ENCODE results near the gene ASTN2.

The ASTN2 gene

GRCh38 chr9:116525611-116526010 is 889.2 kb downstream of the ASTN2 start:
- DNase-seq (ENCODE audit: low read depth in 3 of 3) = no peak

DNA sequence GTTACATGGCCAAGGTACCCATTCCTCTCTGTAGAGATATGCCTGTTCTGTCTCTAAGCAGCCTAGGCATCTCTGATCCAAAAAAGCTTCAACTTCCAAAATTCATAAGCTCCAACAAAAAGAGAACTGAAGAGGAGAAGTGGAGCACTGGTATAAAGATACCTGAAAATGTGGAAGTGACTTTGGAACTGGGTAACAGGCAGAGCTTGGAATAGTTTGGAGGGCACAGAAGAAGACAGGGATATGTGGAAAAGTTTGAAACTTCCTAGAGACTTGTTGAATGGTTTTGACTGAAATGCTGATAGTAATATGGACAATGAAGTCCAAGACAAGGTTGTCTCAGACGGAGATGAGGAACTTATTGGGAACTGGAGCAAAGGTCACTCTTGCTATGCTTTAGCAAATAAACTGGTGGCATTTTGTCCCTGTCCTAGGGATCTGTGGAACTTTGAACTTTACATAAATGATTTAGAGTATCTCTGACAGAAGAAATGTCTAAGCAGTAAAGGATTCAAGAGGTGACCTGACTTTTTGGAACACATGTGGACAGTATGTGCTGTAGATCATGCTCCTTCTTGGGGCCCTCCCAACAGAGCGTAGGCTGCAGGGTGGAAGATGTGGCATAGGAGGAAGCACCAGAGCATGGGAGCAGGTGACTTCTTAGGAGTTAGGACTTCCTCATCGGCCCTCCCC is 889.9 kb downstream of the ASTN2 start:
- no peak for DNase-seq (ENCODE audit: low read depth in 3 of 3)

DNA sequence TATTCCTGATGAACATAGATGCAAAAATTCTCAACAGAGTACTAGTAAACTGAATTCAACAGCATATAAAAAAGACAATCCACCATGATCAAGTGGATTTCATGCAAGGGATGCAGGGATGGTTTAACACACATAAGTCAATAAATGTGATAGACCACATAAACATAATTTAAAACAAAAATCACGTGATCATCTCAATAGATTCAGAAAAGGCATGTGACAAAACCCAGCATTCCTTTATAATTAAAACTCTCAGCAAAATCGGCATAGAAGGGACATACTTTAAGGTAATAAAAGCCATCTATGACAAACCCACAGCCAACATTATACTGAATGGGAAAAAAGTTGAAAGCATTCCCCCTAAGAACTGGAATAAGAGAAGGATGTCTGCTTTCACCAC is 894.6 kb downstream of the ASTN2 start:
- no peak for DNase-seq (ENCODE audit: low read depth in 3 of 3)

DNA sequence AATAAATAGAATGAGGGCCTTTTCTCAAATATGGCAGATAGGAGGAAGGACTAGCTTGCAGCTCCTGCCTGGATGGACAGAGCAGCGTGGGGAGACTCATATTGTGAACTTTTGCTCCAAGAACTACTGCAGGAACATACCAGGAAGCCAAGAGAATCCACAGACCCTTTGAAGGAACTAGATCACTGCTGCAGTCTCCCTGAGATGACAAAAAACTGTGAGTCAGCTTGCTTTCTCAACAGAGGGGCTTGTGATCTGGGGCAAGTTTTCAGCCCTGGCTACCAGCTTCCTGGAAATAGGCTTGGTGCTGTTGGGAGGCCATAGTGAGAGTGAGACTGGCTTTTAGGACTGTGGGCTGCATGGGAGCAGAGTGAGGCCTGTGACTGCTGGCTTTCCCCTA is 898.4 kb downstream of the ASTN2 start:
- no peak for DNase-seq (ENCODE audit: low read depth in 3 of 3)

GRCh38 chr9:116515541-116515940 is 899.3 kb downstream of the ASTN2 start:
- DNase-seq (ENCODE audit: low read depth in 3 of 3) = no peak

- DNase-seq (ENCODE audit: low read depth in 3 of 3) = no peak
Observed at GRCh38 chr9:116506685-116507084, 908.2 kb downstream of the ASTN2 start.

GRCh38 chr9:116504893-116505480 is 909.9 kb downstream of the ASTN2 start:
- no peak for DNase-seq (ENCODE audit: low read depth in 3 of 3)

DNA sequence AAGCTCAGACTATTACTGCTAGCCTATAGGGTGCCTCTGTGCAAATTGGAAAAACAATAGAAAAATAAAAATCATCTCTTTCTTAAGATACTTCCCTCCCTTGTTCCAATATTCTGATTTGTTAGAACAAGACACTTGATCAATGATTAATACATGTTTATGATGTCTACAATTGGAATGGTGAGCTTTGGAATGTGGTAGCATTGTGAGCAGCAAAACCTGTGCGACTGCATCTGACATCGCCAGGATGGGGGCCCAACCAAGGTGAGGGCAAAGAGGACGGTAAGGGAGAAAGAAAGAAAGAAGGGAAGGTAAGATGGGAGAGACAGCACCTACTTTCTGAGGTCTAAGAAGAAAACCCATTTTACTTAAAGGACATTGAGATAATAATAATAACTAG is 910.8 kb downstream of the ASTN2 start:
- DNase-seq (ENCODE audit: low read depth in 3 of 3) = no peak

DNA sequence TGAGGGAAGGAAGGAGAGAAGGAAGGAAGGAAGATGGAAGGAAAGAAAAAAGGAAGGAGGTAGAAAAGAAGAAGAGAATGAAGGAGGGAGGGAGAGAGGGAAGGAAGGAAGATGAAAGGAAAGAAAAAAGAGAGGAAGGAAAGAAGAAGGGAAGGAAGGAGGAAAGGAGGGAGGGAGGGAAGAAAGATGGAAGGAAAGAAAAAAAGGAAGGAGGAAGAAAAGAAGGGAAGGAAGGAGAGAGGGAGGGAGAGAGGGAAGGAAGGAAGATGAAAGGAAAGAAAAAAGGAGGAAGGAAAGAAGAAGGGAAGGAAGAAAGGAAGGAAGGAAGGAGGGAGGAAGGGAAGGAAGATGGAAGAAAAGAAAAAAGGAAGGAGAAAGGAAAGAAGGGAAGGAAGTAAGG is 912.1 kb downstream of the ASTN2 start:
- DNase-seq (ENCODE audit: low read depth in 3 of 3) = no peak

DNA sequence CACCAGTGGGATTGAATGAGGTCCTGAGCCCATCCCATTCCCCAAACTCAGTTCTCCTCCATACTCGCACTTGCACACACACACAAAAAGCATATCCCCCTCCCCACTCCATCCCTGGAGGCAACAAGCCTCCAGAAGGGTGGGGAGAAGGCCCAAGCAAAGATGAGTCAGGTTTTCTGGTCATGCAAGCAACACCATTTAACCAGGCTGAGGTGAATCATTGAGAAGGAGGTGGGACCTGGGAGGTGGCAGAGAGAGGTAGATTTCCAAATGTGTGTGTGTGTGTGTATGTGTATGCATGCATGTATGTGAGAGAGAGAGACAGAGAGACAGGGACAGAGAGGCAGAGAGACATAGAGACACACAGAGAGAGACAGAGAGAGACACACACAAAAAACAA is 913.0 kb downstream of the ASTN2 start:
- DNase-seq (ENCODE audit: low read depth in 3 of 3) = no peak

GRCh38 chr9:116499986-116500871 is 914.6 kb downstream of the ASTN2 start:
- no peak for DNase-seq (ENCODE audit: low read depth in 3 of 3)

GRCh38 chr9:116499434-116499833 is 915.4 kb downstream of the ASTN2 start:
- DNase-seq (ENCODE audit: low read depth in 3 of 3) = no peak

- no peak for DNase-seq (ENCODE audit: low read depth in 3 of 3)
Observed at GRCh38 chr9:116497095-116497890, 917.6 kb downstream of the ASTN2 start.

DNA sequence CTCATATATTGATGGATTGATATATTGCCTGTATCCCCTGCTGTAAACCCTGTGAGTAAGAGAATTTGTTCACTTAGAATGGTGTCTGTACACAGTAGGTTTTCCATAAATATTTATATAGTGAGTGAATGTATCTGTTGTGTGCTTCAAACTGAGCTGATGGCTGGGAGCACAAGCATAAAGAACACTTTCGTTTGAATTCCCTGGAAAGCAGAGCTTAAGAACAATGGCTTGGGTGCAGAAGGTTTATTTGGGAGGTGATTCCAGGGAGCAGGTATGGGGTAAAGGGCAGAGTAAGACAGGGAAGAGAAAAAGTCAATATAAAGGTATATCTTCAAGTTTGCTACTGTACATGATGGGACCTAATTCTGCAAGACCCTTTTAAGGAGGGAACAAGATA is 918.7 kb downstream of the ASTN2 start:
- no peak for DNase-seq (ENCODE audit: low read depth in 3 of 3)

DNA sequence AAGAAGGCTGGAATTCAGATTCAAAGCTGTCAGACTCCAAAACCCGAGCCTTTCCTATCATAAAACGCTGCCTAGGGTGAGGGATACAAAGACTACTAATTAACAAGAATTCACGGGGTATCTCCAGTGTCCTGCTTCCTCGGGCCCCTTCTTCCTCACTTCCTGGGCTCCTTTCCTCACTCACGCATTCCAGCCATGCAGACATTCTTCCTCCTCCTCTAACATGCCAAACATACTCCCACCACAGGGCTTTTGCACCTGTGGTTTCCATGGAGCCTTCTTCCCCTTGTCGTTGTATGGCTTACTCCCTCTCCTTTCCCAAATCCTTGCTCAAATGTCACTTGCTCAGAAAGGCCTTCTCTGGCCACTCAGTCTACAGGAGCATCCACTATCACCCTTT is 919.1 kb downstream of the ASTN2 start:
- DNase-seq (ENCODE audit: low read depth in 3 of 3) = no peak

- DNase-seq (ENCODE audit: low read depth in 3 of 3) = peak in 1 of 3 experiments; percentile 35
Observed at GRCh38 chr9:116494815-116495634, 919.8 kb downstream of the ASTN2 start.

- no peak for DNase-seq (ENCODE audit: low read depth in 3 of 3)
Observed at GRCh38 chr9:116493183-116493860, 921.5 kb downstream of the ASTN2 start.

- DNase-seq (ENCODE audit: low read depth in 3 of 3) = no peak
Observed at GRCh38 chr9:116491659-116492058, 923.2 kb downstream of the ASTN2 start.

DNA sequence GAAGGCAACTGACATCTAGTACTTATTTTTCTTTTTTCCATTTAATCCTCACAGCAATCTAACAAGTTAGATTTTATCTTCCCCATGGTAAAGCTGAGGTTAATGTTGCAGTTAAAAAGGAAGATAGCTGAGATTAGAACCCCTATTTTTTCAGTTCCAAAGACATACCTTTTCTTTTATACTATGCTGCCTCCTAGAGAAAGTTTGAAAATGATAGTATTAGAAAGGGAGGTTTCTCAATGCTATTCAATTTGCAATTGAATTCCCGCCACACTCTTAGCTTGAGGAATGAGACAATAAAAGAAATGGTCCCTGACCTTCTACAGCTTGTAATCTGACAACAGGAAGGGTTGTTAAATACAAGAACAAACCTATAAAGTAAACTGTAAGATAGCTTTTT is 923.6 kb downstream of the ASTN2 start:
- DNase-seq (ENCODE audit: low read depth in 3 of 3) = no peak

DNA sequence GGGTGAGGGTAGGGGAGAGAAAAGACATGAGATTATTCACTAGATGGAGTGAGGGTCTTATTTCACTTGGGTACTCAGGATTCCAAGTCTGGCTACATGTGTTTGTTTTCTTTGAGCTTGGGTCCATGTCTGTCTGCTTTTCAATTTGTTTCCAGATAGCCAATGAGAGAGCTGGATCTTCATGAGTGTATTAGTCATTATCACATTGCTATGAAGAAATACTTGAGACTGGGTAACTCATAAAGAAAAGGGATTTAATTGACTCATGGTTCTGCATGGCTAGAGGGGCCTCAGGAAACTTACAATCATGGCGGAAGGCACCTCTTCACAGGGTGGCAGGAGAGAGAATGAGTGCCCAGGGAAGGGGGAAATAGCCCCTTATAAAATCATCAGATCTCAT is 924.5 kb downstream of the ASTN2 start:
- no peak for DNase-seq (ENCODE audit: low read depth in 3 of 3)

GRCh38 chr9:116488373-116488772 is 926.5 kb downstream of the ASTN2 start:
- DNase-seq (ENCODE audit: low read depth in 3 of 3) = no peak

All from stimulated activated CD4-positive, alpha-beta T cell treated with anti-CD3 and anti-CD28 coated beads, TNF-alpha, amount 100 ng/mL, for 24 hours (primary cell).